HG02938 (cell line): Measurements from ENCODE around the gene TMEM52.
"Not testable (repeated sequence)": the region's sequence is repeated elsewhere in the genome, so short reads cannot be mapped to it uniquely, and the experiment has no call there.

ENCODE experiments used
- ATAC-seq: cut with Tn5 transposase; IDR thresholded peaks from one replicate; pipeline ENCODE4 v1.9.1; 2021; ENCODE audit warnings: mild to moderate bottlenecking, moderate library complexity; ENCODE audit not compliant: unreplicated experiment

TMEM52 gene

GRCh38 chr1:1947493-1947892 is 28.4 kb upstream of the TMEM52 start:
- ATAC-seq: no peak

DNA sequence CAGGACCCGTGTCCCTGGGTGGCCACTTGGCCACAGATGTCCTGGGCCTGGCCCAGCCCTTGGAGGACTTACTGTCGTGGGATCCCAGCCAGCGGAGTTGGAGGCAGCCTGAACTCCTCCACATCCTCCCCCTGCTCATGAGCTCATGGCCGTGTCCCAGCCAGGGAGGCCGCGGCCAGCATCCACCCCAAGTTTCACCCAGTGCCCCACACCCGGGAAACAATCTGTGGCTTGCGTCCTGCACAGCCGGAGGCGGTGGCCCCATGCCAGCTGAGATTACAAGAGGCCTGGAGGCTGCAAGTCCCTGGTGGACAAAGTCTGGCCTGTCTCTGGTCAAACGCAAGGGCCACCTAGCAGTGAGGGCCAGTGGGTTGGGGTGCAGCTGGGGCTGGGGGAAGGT is 27.5 kb upstream of the TMEM52 start:
- no peak for ATAC-seq

GRCh38 chr1:1945782-1946393 is 26.8 kb upstream of the TMEM52 start:
- no peak for ATAC-seq

GRCh38 chr1:1943834-1944570 is 24.9 kb upstream of the TMEM52 start:
- ATAC-seq: no peak

- no peak for ATAC-seq
Measured at GRCh38 chr1:1942753-1943656, 23.9 kb upstream of the TMEM52 start.

- no peak for ATAC-seq
Measured at GRCh38 chr1:1941868-1942752, 23.0 kb upstream of the TMEM52 start.

GRCh38 chr1:1941211-1941841 is 22.2 kb upstream of the TMEM52 start:
- ATAC-seq: no peak

- ATAC-seq: no peak
Measured at GRCh38 chr1:1940123-1940425, 21.0 kb upstream of the TMEM52 start.

DNA sequence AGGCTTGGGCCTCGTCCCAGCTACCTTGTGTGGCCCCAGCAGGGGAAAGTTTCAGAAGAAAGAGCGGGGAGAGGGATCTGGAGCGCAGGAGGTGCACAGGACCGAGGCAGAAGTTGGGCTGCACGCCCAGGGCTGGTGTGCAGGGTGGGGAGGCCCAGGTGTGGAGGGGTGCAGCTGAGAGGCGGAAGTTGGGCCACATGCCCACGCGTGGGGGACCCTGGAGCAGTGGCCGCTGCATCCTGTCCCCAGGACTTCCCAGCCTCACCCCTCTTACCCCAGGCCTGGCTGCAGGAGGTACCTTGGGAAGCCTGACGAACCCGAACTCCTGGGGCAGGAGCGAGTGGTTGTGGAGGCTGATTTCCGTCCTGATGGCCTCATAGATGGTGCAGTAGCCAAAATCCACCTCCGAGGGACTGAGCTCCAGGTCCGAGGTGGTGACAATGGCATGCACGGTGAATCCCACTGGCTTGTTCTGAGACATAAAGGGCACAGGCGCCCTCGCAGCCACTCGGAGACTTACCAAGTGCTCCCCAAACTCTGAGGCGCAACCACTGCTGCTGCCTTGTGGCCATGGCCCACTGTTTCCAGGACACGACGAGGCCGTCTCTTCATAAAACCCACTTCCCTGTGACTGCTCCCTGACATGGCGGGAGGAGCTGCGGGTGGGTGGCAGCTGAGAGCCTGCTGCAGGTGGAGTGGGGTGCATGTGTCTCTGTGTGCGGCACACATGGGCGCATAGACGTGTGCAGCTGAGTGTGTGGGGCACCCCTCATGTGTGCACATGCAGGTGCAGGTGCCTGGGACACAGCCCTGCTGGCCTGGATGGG is 20.4 kb upstream of the TMEM52 start:
- no peak for ATAC-seq

GRCh38 chr1:1938613-1939295 is 19.7 kb upstream of the TMEM52 start:
- no peak for ATAC-seq

- ATAC-seq: no peak
Measured at GRCh38 chr1:1938276-1938573, 19.1 kb upstream of the TMEM52 start.

- ATAC-seq: no peak
Measured at GRCh38 chr1:1937549-1938275, 18.6 kb upstream of the TMEM52 start.

- ATAC-seq: no peak
Measured at GRCh38 chr1:1937061-1937460, 18.0 kb upstream of the TMEM52 start.

DNA sequence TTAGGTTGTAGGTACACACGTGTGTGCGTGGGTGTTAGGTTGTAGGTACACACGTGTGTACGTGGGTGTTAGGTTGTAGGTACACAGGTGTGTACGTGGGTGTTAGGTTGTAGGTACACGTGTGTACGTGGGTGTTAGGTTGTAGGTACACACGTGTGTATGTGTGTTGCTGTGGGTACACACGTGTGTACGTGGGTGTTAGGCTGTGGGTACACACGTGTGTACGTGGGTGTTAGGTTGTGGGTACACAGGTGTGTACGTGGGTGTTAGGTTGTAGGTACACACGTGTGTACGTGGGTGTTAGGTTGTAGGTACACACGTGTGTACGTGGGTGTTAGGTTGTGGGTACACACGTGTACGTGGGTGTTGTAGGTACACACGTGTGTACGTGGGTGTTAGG is 15.8 kb upstream of the TMEM52 start:
- ATAC-seq: not testable (repeated sequence)

DNA sequence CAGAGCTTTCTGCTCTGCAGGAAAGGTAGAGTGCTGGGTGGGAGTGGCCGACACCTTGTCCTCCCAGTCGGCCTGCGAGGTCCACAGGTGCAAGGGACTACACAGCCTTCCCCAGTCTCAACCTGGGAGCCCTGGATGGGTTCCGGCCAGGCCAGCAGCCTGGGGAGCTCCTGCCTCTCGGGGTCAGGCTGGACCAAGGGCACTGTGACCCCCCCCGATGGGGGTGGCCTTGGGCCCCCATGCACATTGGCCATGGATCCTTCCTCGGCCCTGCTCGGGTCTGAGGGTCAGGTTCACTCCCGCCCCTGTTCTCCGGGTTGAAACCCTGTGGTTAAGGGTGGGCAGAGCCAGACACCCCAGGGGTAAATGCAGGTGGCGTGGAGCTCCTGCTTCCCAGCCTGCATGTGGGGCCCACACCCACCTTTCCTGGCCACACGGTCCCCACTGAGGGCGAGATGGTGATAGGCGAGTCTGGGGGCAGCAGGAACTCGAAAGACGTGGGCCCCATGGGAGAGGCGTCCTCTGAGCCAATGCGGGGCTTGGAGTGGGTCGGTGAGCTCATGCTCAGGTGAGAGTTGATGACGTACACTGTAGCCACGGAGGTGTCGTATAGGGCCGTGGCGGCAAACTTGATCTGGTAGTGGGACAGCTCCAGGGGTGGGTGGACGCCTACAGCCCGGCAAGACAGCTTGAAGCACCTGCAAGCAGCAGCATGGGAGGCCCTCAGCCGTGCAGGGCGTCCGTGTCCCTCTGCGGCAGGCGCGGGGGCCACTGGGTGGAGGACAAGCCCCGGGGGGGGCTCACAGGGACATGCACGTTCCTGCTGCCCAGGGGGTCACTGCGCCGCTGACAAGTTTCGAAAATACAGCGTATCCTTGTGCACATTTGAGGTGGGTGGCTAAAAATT is 10.8 kb upstream of the TMEM52 start:
- ATAC-seq: no peak

- ATAC-seq: no peak
Measured at GRCh38 chr1:1929102-1929638, 10.1 kb upstream of the TMEM52 start.
